Smooth muscle cell (in vitro differentiated cells): ENCODE measurements around the gene PYGL. TPM values are rescaled to one million over a fixed set of nuclear protein-coding genes. Genes with fewer than 3 reads are reported as not detected.

Experiments
- DNase-seq: peaks from one replicate; lab custom pipeline; 2025; ENCODE audit not compliant: unreplicated experiment; lab: John Stamatoyannopoulos, UW
- H2AFZ ChIP-seq: fragments of 200-600 bp; sonication (generic); 2 replicates; pipeline ENCODE4 v1.6.0; 2016; ENCODE audit warnings: antibody characterized with exemption, low read depth, mild to moderate bottlenecking
- H3F3A ChIP-seq: fragments of 200-600 bp; sonication (generic); 2 replicates; pipeline ENCODE4 v1.6.0; 2017; ENCODE audit warnings: antibody characterized with exemption, low read depth
- H3K27ac ChIP-seq: fragments of 200-600 bp; sonication (generic); 2 replicates; pipeline ENCODE4 v1.5.1; 2016; ENCODE audit warnings: low read depth, mild to moderate bottlenecking
- H3K27me3 ChIP-seq: fragments of 200-600 bp; sonication (generic); 2 replicates; pipeline ENCODE4 v1.6.1; 2016; ENCODE audit warnings: low read depth, mild to moderate bottlenecking
- H3K36me3 ChIP-seq: fragments of 200-600 bp; sonication (generic); 2 replicates; pipeline ENCODE4 v1.5.1; 2016; ENCODE audit warnings: low read depth
- H3K4me1 ChIP-seq: fragments of 200-600 bp; sonication (generic); 2 replicates; pipeline ENCODE4 v1.5.1; 2016; ENCODE audit warnings: low read depth
- H3K4me2 ChIP-seq: fragments of 200-600 bp; sonication (generic); 2 replicates; pipeline ENCODE4 v1.6.0; 2016; ENCODE audit warnings: mild to moderate bottlenecking
- H3K4me3 ChIP-seq: fragments of 200-600 bp; sonication (generic); 2 replicates; pipeline ENCODE4 v1.5.1; 2016; ENCODE audit warnings: mild to moderate bottlenecking
- H3K79me2 ChIP-seq: fragments of 200-600 bp; sonication (generic); 2 replicates; pipeline ENCODE4 v1.6.0; 2016; ENCODE audit warnings: low read depth, mild to moderate bottlenecking
- H3K9ac ChIP-seq: fragments of 200-600 bp; sonication (generic); 2 replicates; pipeline ENCODE4 v1.6.0; 2016; ENCODE audit warnings: low read depth
- H3K9me3 ChIP-seq: fragments of 200-600 bp; sonication (generic); replicated peaks from 2 replicates; pipeline ENCODE4 v1.5.1; 2016; ENCODE audit warnings: low read depth
- H4K20me1 ChIP-seq: fragments of 200-600 bp; sonication (generic); 2 replicates; pipeline ENCODE4 v1.6.0; 2016; ENCODE audit warnings: low read depth
- CTCF ChIP-seq: fragments of 200-600 bp; sonication (generic); IDR thresholded peaks from 2 replicates; pipeline ENCODE4 v1.5.1; 2017; ENCODE audit warnings: borderline replicate concordance, mild to moderate bottlenecking, antibody characterized with exemption; ENCODE audit not compliant: insufficient read depth, poor library complexity, severe bottlenecking
- WGBS: methylation state at CpG from one replicate; pipeline ENCODE4 v1.1.7; 2016; ENCODE audit warnings: low lambda C conversion rate; 5-methylcytosine and 5-hydroxymethylcytosine counted together
- polyA plus RNA-seq: library from polyadenylated mRNA; unstranded; fragments of >200 nt; fragmentation: Nextera tagmentation; extraction: Ambion mirVana; gene quantifications from 2 replicates; pipeline ENCODE4 v1.2.1, GENCODE V29; 2016
- total RNA-seq: library from RNA; depleted of rRNA; stranded (reverse); fragments of >200 nt; gene quantifications from 2 replicates; pipeline ENCODE4 v1.2.3, GENCODE V29; 2014

PYGL gene
- total and polyA plus RNA-seq, 2 experiments from 2014 or later: 23.4 to 43.0 TPM

- Histone ChIP-seq H3K4me2 (no peak overlapping the region), H3K4me1 (peaks cover 5% of the 10 kb centered on the region), H3K9me3 (no peaks in the 10 kb centered on the region), H2AFZ (no peak overlapping the region), H3K79me2 (no peaks in the 10 kb centered on the region), H3K9ac (no peak overlapping the region), H3K4me3 (no peak overlapping the region), H3K27me3 (peaks cover 8% of the 10 kb centered on the region), H3K27ac (no peak overlapping the region), H3K36me3 (no peaks in the 10 kb centered on the region), H4K20me1 (no peaks in the 10 kb centered on the region), H3F3A (no peaks in the 10 kb centered on the region)
- WGBS: 91% methylated on average over 5 of the region's 5 CpGs
- TF ChIP-seq CTCF: no peak
- DNase-seq: no peak
Observed at GRCh38 chr14:50864946-50865345, 79.3 kb downstream of the PYGL start.

- Histone ChIP-seq H3K36me3 (no peaks in the 10 kb centered on the region), H3K4me2 (no peak overlapping the region), H3K9ac (no peak overlapping the region), H2AFZ (no peak overlapping the region), H3K4me3 (no peak overlapping the region), H3K79me2 (no peaks in the 10 kb centered on the region), H3K27ac (no peak overlapping the region), H3F3A (no peaks in the 10 kb centered on the region), H3K9me3 (no peaks in the 10 kb centered on the region), H4K20me1 (no peaks in the 10 kb centered on the region), H3K27me3 (peaks cover 1% of the 10 kb centered on the region), H3K4me1 (peaks cover 5% of the 10 kb centered on the region)
- no peak for TF ChIP-seq CTCF
- no peak for DNase-seq
Observed at GRCh38 chr14:50864237-50864636, 80.0 kb downstream of the PYGL start.

GRCh38 chr14:50862036-50862570 is 82.2 kb downstream of the PYGL start:
- Histone ChIP-seq H2AFZ (no peak overlapping the region), H3K27me3 (no peaks in the 10 kb centered on the region), H3F3A (no peaks in the 10 kb centered on the region), H3K9me3 (no peaks in the 10 kb centered on the region), H3K4me2 (no peak overlapping the region), H3K36me3 (no peaks in the 10 kb centered on the region), H3K4me1 (peaks cover 5% of the 10 kb centered on the region), H3K27ac (no peak overlapping the region), H3K79me2 (no peaks in the 10 kb centered on the region), H3K9ac (no peak overlapping the region), H3K4me3 (no peak overlapping the region), H4K20me1 (no peaks in the 10 kb centered on the region)
- DNase-seq: no peak
- WGBS: 50% methylated on average over 4 of the region's 4 CpGs
- TF ChIP-seq CTCF: no peak

GRCh38 chr14:50860478-50861086 is 83.7 kb downstream of the PYGL start:
- TF ChIP-seq CTCF: peak; percentile 80
- Histone ChIP-seq H3F3A (no peaks in the 10 kb centered on the region), H3K9me3 (no peaks in the 10 kb centered on the region), H3K27ac (no peak overlapping the region), H3K36me3 (no peaks in the 10 kb centered on the region), H4K20me1 (no peaks in the 10 kb centered on the region), H3K9ac (no peak overlapping the region), H2AFZ (peak overlapping the region; percentile 94), H3K27me3 (no peaks in the 10 kb centered on the region), H3K4me3 (peak overlapping the region; percentile 15), H3K79me2 (no peaks in the 10 kb centered on the region), H3K4me2 (peak overlapping the region; percentile 81), H3K4me1 (peaks cover 5% of the 10 kb centered on the region)
- peak; percentile 26 for DNase-seq
- WGBS: 17% methylated on average over 6 of the region's 6 CpGs
